IMR-90 (cell line): ENCODE results near the gene SEPTIN2. TPM values are rescaled to one million over a fixed set of nuclear protein-coding genes. Genes with fewer than 3 reads are reported as not detected.

ENCODE experiments used
- ATAC-seq: fragments of 200-7000 bp; cut with Tn5 transposase; 2 replicates; pipeline ENCODE4 v1.9.1; 2020; ENCODE audit warnings: low read depth, mild to moderate bottlenecking, moderate library complexity
- BruUV-seq: library from RNA; stranded (reverse); fragments of 400-500 nt; replicated peaks from 2 replicates; lab custom pipeline; 2021; lab: Mats Ljungman, UMichigan
- CTCF ChIA-PET: fragments of 300-600 bp; formaldehyde crosslinking; extraction: SDS; loops from one replicate; lab custom pipeline; 2021; ENCODE audit warnings: antibody characterized with exemption; lab: Yijun Ruan, JAX
- POLR2A ChIA-PET: fragments of 300-600 bp; sonication (Branson Sonifier 250); formaldehyde crosslinking; loops from one replicate; lab custom pipeline; 2022; ENCODE audit warnings: antibody characterized with exemption; ENCODE audit not compliant: unreplicated experiment; lab: Charles Lee
- DNase-seq: peaks from one replicate; pipeline ENCODE4 v3.0.0; 2013
- H2AFZ ChIP-seq: replicated peaks from 2 replicates; pipeline ENCODE3; 2013; ENCODE audit warnings: low read length, mild to moderate bottlenecking; ENCODE audit not compliant: poor library complexity
- H2AK5ac ChIP-seq: 2 replicates; pipeline ENCODE4 v1.6.1; 2013; ENCODE audit warnings: low read depth, low read length, inconsistent platforms
- H2AK9ac ChIP-seq: replicated peaks from 2 replicates; pipeline ENCODE3; 2013; ENCODE audit warnings: mild to moderate bottlenecking, low read depth, low read length, moderate library complexity; ENCODE audit not compliant: poor library complexity
- H2BK120ac ChIP-seq: 2 replicates; pipeline ENCODE4 v1.6.1; 2013; ENCODE audit warnings: low read depth, low read length, inconsistent platforms
- H2BK15ac ChIP-seq: 3 replicates; pipeline ENCODE4 v1.6.1; 2013; ENCODE audit warnings: low read depth, low read length, inconsistent platforms
- H2BK20ac ChIP-seq: 2 replicates; pipeline ENCODE4 v1.6.1; 2013; ENCODE audit warnings: low read depth, mild to moderate bottlenecking, inconsistent platforms, low read length, moderate library complexity
- H2BK5ac ChIP-seq: 2 replicates; pipeline ENCODE4 v1.6.1; 2013; ENCODE audit warnings: mild to moderate bottlenecking, low read depth, low read length, inconsistent platforms; ENCODE audit not compliant: poor library complexity, severe bottlenecking
- H3K14ac ChIP-seq: replicated peaks from 2 replicates; pipeline ENCODE4 v1.6.1; 2013; ENCODE audit warnings: low read depth, low read length, inconsistent platforms
- H3K18ac ChIP-seq: 2 replicates; pipeline ENCODE4 v1.6.1; 2013; ENCODE audit warnings: low read depth, low read length, control low read depth
- H3K23ac ChIP-seq: 2 replicates; pipeline ENCODE4 v1.6.1; 2013; ENCODE audit warnings: low read depth, low read length, inconsistent platforms
- H3K27ac ChIP-seq: 2 replicates; pipeline ENCODE4 v1.5.1; 2013; ENCODE audit warnings: mild to moderate bottlenecking, control low read depth, low read length; ENCODE audit not compliant: insufficient read depth
- H3K27me3 ChIP-seq: 2 replicates; pipeline ENCODE4 v1.6.1; 2013; ENCODE audit warnings: low read length; ENCODE audit not compliant: control insufficient read depth, insufficient read depth
- H3K36me3 ChIP-seq: 2 replicates; pipeline ENCODE4 v1.6.1; 2013; ENCODE audit warnings: low read length, mixed read lengths; ENCODE audit not compliant: control insufficient read depth, insufficient read depth
- H3K4ac ChIP-seq: 2 replicates; pipeline ENCODE4 v1.6.1; 2013; ENCODE audit warnings: low read depth, low read length, inconsistent platforms
- H3K4me1 ChIP-seq: 2 replicates; pipeline ENCODE4 v1.6.1; 2013; ENCODE audit warnings: low read length, mixed read lengths; ENCODE audit not compliant: control insufficient read depth, insufficient read depth
- H3K4me2 ChIP-seq: 2 replicates; pipeline ENCODE4 v1.6.1; 2013; ENCODE audit warnings: low read depth, mild to moderate bottlenecking, control low read depth, low read length, moderate library complexity
- H3K4me3 ChIP-seq: 2 replicates; pipeline ENCODE4 v1.5.1; 2013; ENCODE audit warnings: low read depth, mild to moderate bottlenecking, control low read depth, low read length, moderate library complexity; ENCODE audit not compliant: insufficient read depth
- H3K56ac ChIP-seq: 2 replicates; pipeline ENCODE4 v1.6.1; 2013; ENCODE audit warnings: low read length, inconsistent platforms; ENCODE audit not compliant: insufficient read depth; ENCODE audit errors: extremely low read depth
- H3K79me1 ChIP-seq, 2 experiments: 2 replicates each; pipeline ENCODE4 v1.6.1; 2013; ENCODE audit warnings: low read length in 2 of 2, inconsistent platforms in 1 of 2, low read depth in 1 of 2
- H3K9ac ChIP-seq: 2 replicates; pipeline ENCODE4 v1.6.1; 2013; ENCODE audit warnings: low read depth, low read length, control low read depth
- H3K9me1 ChIP-seq: 2 replicates; pipeline ENCODE4 v1.6.1; 2013; ENCODE audit warnings: low read length, inconsistent platforms; ENCODE audit not compliant: insufficient read depth
- H3K9me3 ChIP-seq: 2 replicates; pipeline ENCODE4 v1.6.1; 2013; ENCODE audit warnings: low read length; ENCODE audit not compliant: control insufficient read depth, insufficient read depth
- H4K20me1 ChIP-seq: 2 replicates; pipeline ENCODE4 v1.6.1; 2013; ENCODE audit warnings: low read length, inconsistent platforms; ENCODE audit not compliant: insufficient read depth
- H4K5ac ChIP-seq: 2 replicates; pipeline ENCODE4 v1.6.1; 2013; ENCODE audit warnings: mild to moderate bottlenecking, low read depth, low read length, control low read depth
- H4K8ac ChIP-seq, 2 experiments: 2 replicates each; pipeline ENCODE4 v1.6.1; 2013; ENCODE audit warnings: low read depth in 2 of 2, low read length in 2 of 2, control low read depth in 1 of 2, inconsistent platforms in 1 of 2
- H4K91ac ChIP-seq: 2 replicates; pipeline ENCODE4 v1.6.1; 2013; ENCODE audit warnings: low read depth, low read length, inconsistent platforms; ENCODE audit not compliant: insufficient read depth
- BHLHE40 ChIP-seq: fragments of 150-350 bp; IDR thresholded peaks from 2 replicates; pipeline ENCODE4 v1.6.1; 2016; ENCODE audit warnings: mild to moderate bottlenecking, low read depth, low read length
- CEBPB ChIP-seq: IDR thresholded peaks from 2 replicates; pipeline ENCODE4 v1.6.1; 2012; ENCODE audit warnings: low read depth, low read length, improper control_type of control experiment
- CHD1 ChIP-seq: IDR thresholded peaks from 2 replicates; pipeline ENCODE4 v1.6.1; 2012; ENCODE audit warnings: low read depth, low read length, improper control_type of control experiment
- FOS ChIP-seq: fragments of 150-350 bp; IDR thresholded peaks from 2 replicates; pipeline ENCODE4 v1.6.1; 2016; ENCODE audit warnings: low read depth, low read length
- MAFK ChIP-seq: IDR thresholded peaks from 2 replicates; pipeline ENCODE4 v1.6.1; 2012; ENCODE audit warnings: low read depth, low read length, improper control_type of control experiment
- MAZ ChIP-seq: IDR thresholded peaks from 2 replicates; pipeline ENCODE4 v1.6.1; 2012; ENCODE audit warnings: low read depth, mild to moderate bottlenecking, low read length, improper control_type of control experiment, moderate library complexity, borderline replicate concordance
- MXI1 ChIP-seq: IDR thresholded peaks from 2 replicates; pipeline ENCODE4 v1.6.1; 2012; ENCODE audit warnings: low read depth, mild to moderate bottlenecking, low read length, moderate library complexity, borderline replicate concordance
- NFE2L2 ChIP-seq: fragments of 150-350 bp; IDR thresholded peaks from 2 replicates; pipeline ENCODE4 v1.6.1; 2016; ENCODE audit warnings: low read depth, mild to moderate bottlenecking, low read length
- POLR2A ChIP-seq: IDR thresholded peaks from 2 replicates; pipeline ENCODE4 v1.6.1; 2012; ENCODE audit warnings: mild to moderate bottlenecking, low read depth, low read length
- RAD21 ChIP-seq: IDR thresholded peaks from 2 replicates; pipeline ENCODE4 v1.6.1; 2012; ENCODE audit warnings: low read length, improper control_type of control experiment
- RCOR1 ChIP-seq: IDR thresholded peaks from 2 replicates; pipeline ENCODE4 v1.6.1; 2012; ENCODE audit warnings: mild to moderate bottlenecking, low read length, improper control_type of control experiment; ENCODE audit not compliant: insufficient replicate concordance
- RFX5 ChIP-seq: IDR thresholded peaks from 2 replicates; pipeline ENCODE4 v1.8.0; 2012; ENCODE audit warnings: low read depth, mild to moderate bottlenecking, low read length, moderate library complexity
- SMC3 ChIP-seq: fragments of 150-350 bp; IDR thresholded peaks from 2 replicates; pipeline ENCODE4 v1.6.1; 2016; ENCODE audit warnings: low read depth, mild to moderate bottlenecking, antibody characterized with exemption, low read length, moderate library complexity
- WGBS, 2 experiments: methylation state at CpG; one replicate each; pipeline versions ENCODE4 v1.1.5 to v1.1.7; 2013; ENCODE audit warnings: missing lambda C conversion rate in 2 of 2; ENCODE audit not compliant: insufficient read length in 1 of 2; ENCODE audit errors: extremely low coverage in 2 of 2; 5-methylcytosine and 5-hydroxymethylcytosine counted together
- dilution Hi-C: fragments of 300-500 bp; cut with HindIII; formaldehyde crosslinking; loops from one replicate; pipeline ENCODE4 v1.14.3; 2018; ENCODE audit warnings: low sequenced_read_pairs; ENCODE audit not compliant: unreplicated experiment
- in situ Hi-C: fragments of 300-500 bp; cut with MboI; formaldehyde crosslinking; loops from 3 replicates; pipeline ENCODE4 v1.14.3; 2019; ENCODE audit warnings: low sequenced_read_pairs, inconsistent platforms, mixed read lengths
- intact Hi-C: fragments of 100-400 bp; cut with micrococcal nuclease; formaldehyde crosslinking; loops from 2 replicates; pipeline ENCODE4 v1.10.0; 2022
- polyA plus RNA-seq, 3 experiments: library from polyadenylated mRNA; depleted of rRNA; stranded (reverse); fragments of >200 nt; gene quantifications; 2 replicates each; pipeline ENCODE4 v1.2.3, GENCODE V29; 2012; ENCODE audit warnings: low replicate concordance in 1 of 3
- total RNA-seq: library from RNA; depleted of rRNA; stranded (reverse); fragments of >200 nt; gene quantifications from 2 replicates; pipeline ENCODE4 v1.2.3, GENCODE V29; 2012
- TF ChIP-seq, protein P1 (sequence below): conservative IDR thresholded peaks from 2 replicates; pipeline ENCODE4 v1.5.1; 2012; ENCODE audit warnings: mild to moderate bottlenecking, low read depth, low read length, improper control_type of control experiment
- TF ChIP-seq, protein P2 (sequence below): fragments of 150-350 bp; IDR thresholded peaks from 2 replicates; pipeline ENCODE4 v1.6.1; 2017; ENCODE audit warnings: mild to moderate bottlenecking, antibody characterized with exemption, low read length, low read depth
- TF ChIP-seq, protein P3 (sequence below): fragments of 150-350 bp; IDR thresholded peaks from 2 replicates; pipeline ENCODE4 v1.6.1; 2016; ENCODE audit warnings: low read depth, mild to moderate bottlenecking, low read length, moderate library complexity, borderline replicate concordance

Gene SEPTIN2
- total and polyA plus RNA-seq, 2 of the 4 experiments (the other 2 are of a cell fraction) = 420 to 504 TPM

DNA sequence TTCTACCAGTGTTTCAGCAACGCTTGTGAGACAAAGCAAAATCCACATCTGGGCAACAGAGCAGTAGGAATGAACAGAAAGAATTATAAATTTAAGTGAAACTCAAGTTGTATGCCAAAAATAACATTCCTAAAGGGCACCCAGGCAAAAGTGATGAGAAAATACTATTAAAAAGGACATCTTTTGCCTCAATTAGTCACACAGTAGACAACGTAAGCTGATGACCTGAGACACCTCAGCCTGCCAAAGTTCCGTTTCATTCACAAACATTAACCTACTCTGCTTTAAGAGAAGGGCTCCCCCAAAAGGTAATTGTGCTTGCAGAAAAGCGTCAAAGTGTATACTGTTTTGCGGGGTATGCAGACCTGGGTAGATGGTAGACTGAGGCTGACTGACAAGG is 7.5 kb upstream of the SEPTIN2 start:
- CTCF ChIA-PET = interaction anchor here (0.5 kb wide), 1 partner anchor 47 kb away, joined by 4 read pairs; no protein-coding TSS in a partner anchor
- peaks cover 37% of the 10 kb centered on the region for H3K9me1 ChIP-seq
- H4K20me1 ChIP-seq = peaks cover 67% of the 10 kb centered on the region
- no peak overlapping the region for H2AFZ ChIP-seq
- 0 out of 2 replicates have a peak, but pooled peaks cover 7% of the 10 kb centered on the region for H3K4me1 ChIP-seq
- H3K27ac ChIP-seq = no peak overlapping the region
- H3K4ac ChIP-seq = no peak overlapping the region
- no peak overlapping the region for H2AK5ac ChIP-seq
- in situ Hi-C loops (no loop called here), intact Hi-C loops (no loop called here), dilution Hi-C loops (no loop called here)
- peaks cover 5% of the 10 kb centered on the region; the same call in 1 of the 2 replicates for H3K36me3 ChIP-seq
- no peak overlapping the region for H2BK20ac ChIP-seq
- no peak for DNase-seq
- no peak overlapping the region for H2AK9ac ChIP-seq
- H4K8ac ChIP-seq = no peak overlapping the region
- no peaks in the 10 kb centered on the region for H3K9me3 ChIP-seq
- H3K4me2 ChIP-seq = no peak overlapping the region
- H2BK120ac ChIP-seq = no peak overlapping the region
- no peak overlapping the region for H3K14ac ChIP-seq
- no peak overlapping the region for H4K5ac ChIP-seq
- no peak for TF ChIP-seq RFX5
- TF ChIP-seq MXI1 = no peak
- no peak for TF ChIP-seq RCOR1
- TF ChIP-seq BHLHE40 = no peak
- no peak for TF ChIP-seq CHD1
- TF ChIP-seq, protein P1, sequence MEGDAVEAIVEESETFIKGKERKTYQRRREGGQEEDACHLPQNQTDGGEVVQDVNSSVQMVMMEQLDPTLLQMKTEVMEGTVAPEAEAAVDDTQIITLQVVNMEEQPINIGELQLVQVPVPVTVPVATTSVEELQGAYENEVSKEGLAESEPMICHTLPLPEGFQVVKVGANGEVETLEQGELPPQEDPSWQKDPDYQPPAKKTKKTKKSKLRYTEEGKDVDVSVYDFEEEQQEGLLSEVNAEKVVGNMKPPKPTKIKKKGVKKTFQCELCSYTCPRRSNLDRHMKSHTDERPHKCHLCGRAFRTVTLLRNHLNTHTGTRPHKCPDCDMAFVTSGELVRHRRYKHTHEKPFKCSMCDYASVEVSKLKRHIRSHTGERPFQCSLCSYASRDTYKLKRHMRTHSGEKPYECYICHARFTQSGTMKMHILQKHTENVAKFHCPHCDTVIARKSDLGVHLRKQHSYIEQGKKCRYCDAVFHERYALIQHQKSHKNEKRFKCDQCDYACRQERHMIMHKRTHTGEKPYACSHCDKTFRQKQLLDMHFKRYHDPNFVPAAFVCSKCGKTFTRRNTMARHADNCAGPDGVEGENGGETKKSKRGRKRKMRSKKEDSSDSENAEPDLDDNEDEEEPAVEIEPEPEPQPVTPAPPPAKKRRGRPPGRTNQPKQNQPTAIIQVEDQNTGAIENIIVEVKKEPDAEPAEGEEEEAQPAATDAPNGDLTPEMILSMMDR = no peak
- TF ChIP-seq MAZ = no peak
- no peak for TF ChIP-seq SMC3
- TF ChIP-seq POLR2A = no peak
- TF ChIP-seq RAD21 = no peak
- no peak for TF ChIP-seq CEBPB
- TF ChIP-seq, protein P2, sequence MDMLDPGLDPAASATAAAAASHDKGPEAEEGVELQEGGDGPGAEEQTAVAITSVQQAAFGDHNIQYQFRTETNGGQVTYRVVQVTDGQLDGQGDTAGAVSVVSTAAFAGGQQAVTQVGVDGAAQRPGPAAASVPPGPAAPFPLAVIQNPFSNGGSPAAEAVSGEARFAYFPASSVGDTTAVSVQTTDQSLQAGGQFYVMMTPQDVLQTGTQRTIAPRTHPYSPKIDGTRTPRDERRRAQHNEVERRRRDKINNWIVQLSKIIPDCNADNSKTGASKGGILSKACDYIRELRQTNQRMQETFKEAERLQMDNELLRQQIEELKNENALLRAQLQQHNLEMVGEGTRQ = no peak
- no peak for TF ChIP-seq NFE2L2
- no peak for TF ChIP-seq MAFK
- TF ChIP-seq FOS = no peak
- TF ChIP-seq, protein P3, sequence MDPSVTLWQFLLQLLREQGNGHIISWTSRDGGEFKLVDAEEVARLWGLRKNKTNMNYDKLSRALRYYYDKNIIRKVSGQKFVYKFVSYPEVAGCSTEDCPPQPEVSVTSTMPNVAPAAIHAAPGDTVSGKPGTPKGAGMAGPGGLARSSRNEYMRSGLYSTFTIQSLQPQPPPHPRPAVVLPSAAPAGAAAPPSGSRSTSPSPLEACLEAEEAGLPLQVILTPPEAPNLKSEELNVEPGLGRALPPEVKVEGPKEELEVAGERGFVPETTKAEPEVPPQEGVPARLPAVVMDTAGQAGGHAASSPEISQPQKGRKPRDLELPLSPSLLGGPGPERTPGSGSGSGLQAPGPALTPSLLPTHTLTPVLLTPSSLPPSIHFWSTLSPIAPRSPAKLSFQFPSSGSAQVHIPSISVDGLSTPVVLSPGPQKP = no peak
- H2BK5ac ChIP-seq = no peak overlapping the region
- peaks cover 15 to 80% of the 10 kb centered on the region in 2 experiments; a peak in 3 of 4 replicates for H3K79me1 ChIP-seq
- no peak overlapping the region for H3K23ac ChIP-seq
- H4K91ac ChIP-seq = no peak overlapping the region
- no peak overlapping the region for H3K9ac ChIP-seq
- no peak overlapping the region for H3K18ac ChIP-seq
- ATAC-seq = no peak
- WGBS, 2 experiments = 60% methylated on average over 1 of the region's 5 CpGs; no CpG with 5 or more reads in 1 of the 2 experiments
- POLR2A ChIA-PET = no interaction called here
- H3K56ac ChIP-seq = no peak overlapping the region
- BruUV-seq = no TSS peak
- H2BK15ac ChIP-seq = no peak overlapping the region
- no peak overlapping the region for H3K4me3 ChIP-seq
- no peaks in the 10 kb centered on the region for H3K27me3 ChIP-seq
